ENCODE measurements around the gene CCIN.

The CCIN gene

GRCh38 chr9:36151316-36152210, 17.6 kb upstream of the CCIN start:
- peak; percentile 57 for DNase-seq (ENCODE audit: low read depth)
- no peak overlapping the region for H3K4me3 ChIP-seq (ENCODE audit: low read length)
- no peak for TF ChIP-seq CTCF (IDR thresholded peaks at IDR 0.05; ENCODE audit: insufficient read depth, low read depth, low read length, missing control alignments)

- no peak overlapping the region for H3K4me3 ChIP-seq (ENCODE audit: low read length)
- no peak for TF ChIP-seq CTCF (IDR thresholded peaks at IDR 0.05; ENCODE audit: insufficient read depth, low read depth, low read length, missing control alignments)
Measured at GRCh38 chr9:36152741-36153438, 16.3 kb upstream of the CCIN start.

GRCh38 chr9:36153746-36154145, 15.4 kb upstream of the CCIN start:
- no peak overlapping the region for H3K4me3 ChIP-seq (ENCODE audit: low read length)
- no peak for DNase-seq (ENCODE audit: low read depth)
- TF ChIP-seq CTCF (IDR thresholded peaks at IDR 0.05; ENCODE audit: insufficient read depth, low read depth, low read length, missing control alignments): no peak

More at GRCh38 chr9:36152741-36153438, 16.3 kb upstream of the CCIN start:
- no peak for DNase-seq (ENCODE audit: low read depth)

- H3K4me3 ChIP-seq (ENCODE audit: low read length): no peak overlapping the region
- no peak for TF ChIP-seq CTCF (IDR thresholded peaks at IDR 0.05; ENCODE audit: insufficient read depth, low read depth, low read length, missing control alignments)
- peak; percentile 23 for DNase-seq (ENCODE audit: low read depth)
Measured at GRCh38 chr9:36154331-36154952, 14.7 kb upstream of the CCIN start.

GRCh38 chr9:36156116-36156515, 13.1 kb upstream of the CCIN start:
- DNase-seq (ENCODE audit: low read depth): no peak
- no peak overlapping the region for H3K4me3 ChIP-seq (ENCODE audit: low read length)
- no peak for TF ChIP-seq CTCF (IDR thresholded peaks at IDR 0.05; ENCODE audit: insufficient read depth, low read depth, low read length, missing control alignments)

- H3K4me3 ChIP-seq (ENCODE audit: low read length): no peak overlapping the region
- no peak for DNase-seq (ENCODE audit: low read depth)
- TF ChIP-seq CTCF (IDR thresholded peaks at IDR 0.05; ENCODE audit: insufficient read depth, low read depth, low read length, missing control alignments): no peak
Measured at GRCh38 chr9:36158122-36158521, 11.1 kb upstream of the CCIN start.
